ENCODE results near the gene DNAI7.

DNAI7 gene

GRCh38 chr12:25182765-25183164, 12.2 kb downstream of the DNAI7 start:
- DNase-seq = no peak

DNA sequence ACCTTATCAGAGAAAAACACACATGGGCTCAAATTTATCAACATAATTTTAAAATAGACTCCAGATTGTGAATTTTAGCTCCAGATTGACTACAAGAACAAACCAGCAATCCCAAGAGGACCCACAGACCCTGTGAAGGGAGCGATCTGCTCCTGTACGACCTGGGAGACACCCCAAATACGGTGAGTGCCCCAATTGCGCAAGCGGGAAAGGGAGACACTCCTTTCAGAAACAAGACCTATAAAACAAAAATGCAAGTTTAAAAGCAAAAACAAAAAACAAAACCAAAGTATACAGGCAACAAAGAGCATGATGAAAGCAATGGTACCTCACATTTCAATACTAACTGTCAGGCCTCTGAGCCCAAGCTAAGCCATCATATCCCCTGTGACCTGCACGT, 32.1 kb downstream of the DNAI7 start:
- no peak for DNase-seq

DNA sequence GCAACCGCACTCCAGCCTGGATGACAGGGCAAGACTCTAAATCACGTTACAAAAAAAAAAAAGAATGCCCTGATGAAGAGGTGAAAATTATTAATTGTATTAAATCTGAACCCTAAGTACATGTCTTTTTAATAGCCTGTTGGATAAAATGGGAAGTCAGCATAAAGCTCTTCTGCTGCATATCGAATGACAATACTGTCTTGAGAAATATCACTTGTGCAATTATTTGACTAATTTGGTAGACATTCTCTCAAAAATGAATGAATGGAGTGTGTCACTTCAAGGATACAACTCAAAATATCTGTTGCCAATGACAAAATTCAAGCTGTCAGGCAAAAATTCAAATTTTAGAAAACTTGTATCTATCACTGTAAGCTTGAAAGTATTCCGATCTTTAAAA, 38.9 kb downstream of the DNAI7 start:
- no peak for DNase-seq

- no peak for DNase-seq
These were observed 39.9 kb downstream of the DNAI7 start for GRCh38 chr12:25155022-25155576.

DNA sequence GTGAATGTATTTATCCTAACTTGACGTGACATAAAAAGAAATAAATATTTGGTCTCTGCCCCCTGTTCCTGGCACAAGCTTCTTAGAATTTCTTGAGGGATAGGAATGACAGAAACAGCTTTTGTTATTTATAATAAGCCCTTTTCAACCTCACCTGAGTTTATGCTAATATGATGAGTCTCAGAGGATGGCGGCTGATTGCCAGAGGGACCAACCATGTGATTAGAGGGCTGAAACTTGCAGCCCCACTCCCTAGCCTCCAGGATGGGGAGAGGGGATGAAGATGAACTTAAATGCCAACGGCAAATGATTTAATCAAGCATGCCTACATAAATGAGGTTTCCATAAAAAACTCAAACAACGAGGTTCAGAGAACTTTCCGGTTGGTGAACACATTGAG, 42.9 kb downstream of the DNAI7 start:
- no peak for DNase-seq

DNA sequence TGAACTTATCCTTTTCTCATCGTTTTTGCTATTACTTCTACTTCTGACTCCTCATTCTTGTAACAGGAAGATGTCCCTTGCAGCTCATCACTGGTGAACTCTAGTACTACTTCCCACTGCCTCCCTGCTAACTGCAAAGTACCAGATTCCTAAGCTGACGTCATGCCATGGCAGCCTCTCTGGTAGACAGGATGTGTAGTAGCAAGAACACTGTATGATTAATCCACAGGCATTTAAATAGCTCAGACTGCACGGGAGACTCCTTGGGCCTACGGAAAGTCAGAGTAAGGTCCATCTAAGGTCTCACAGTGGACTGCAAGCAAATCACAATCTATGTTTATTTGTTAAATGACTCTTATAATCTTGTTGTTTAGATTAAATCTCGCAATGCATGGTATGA, 43.5 kb downstream of the DNAI7 start:
- no peak for DNase-seq

GRCh38 chr12:25146686-25147085, 48.3 kb downstream of the DNAI7 start:
- DNase-seq = no peak

DNA sequence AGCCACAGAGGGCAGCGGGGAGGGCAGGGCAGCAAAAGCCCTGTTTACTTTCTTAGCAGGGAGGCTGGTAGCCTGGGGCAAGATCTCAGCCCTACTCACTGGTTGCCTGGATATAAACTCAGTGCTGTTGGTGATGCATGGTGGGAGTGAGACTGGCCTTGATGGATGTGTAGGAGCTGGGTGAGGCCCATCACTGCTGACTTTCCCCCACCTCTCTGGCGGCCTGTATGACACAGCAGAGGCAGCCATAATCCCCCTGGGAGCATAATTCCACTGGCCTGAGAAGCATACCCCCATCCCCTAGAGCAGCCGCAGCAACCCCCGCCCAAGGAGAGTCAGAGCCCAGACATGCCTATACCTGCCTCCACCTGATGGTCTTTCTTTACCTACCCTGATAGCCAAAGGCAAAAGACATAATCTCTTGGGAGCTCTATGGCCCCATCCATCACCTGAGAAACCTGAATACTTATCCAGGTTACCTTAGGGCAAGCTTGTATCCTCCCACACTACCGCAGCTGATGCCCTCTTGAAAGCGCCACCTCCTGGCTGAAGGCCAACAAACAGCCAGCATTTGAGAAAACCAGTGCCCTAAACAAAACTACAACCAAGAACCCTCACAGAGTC, 59.3 kb downstream of the DNAI7 start:
- no peak for DNase-seq

DNA sequence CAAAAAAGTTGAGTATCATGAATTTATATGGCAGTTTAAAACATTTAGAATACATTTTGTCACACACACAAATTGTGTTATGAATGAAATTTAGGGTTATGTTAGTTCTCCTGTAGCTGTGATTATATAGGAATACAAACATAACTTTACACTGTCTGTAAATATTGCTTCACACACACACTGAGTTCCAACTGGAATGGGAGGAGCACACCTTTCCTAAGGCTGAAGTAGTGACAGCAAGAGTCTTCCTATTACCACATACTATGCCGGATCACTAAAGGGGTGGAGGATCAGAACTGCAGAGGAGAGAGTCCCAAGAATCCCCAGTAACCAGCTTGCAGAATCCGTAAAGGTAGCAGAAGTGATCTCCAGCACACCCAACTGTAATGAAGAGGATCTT, 63.7 kb downstream of the DNAI7 start:
- DNase-seq = no peak

- no peak for DNase-seq
These were observed 64.2 kb downstream of the DNAI7 start for GRCh38 chr12:25130741-25131188.

DNA sequence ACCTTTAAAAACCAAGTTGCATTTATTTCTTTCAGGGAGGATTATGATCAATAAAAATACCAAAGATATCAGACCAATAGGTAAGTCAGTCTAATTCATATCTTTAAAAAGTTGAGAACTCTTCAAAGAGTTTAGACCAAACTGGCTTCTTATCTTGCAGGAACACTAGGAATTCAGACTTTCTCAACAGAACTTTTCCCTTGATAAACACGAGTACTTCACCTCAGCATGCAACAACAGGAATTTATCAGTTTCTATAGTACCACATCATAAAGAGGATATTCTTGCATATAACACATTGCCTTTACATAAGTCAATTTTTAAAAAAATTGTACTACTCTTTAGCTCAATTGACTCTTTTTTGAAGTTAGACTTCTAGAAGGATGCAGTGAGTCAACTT, 68.2 kb downstream of the DNAI7 start:
- no peak for DNase-seq

GRCh38 chr12:25126101-25126500, 68.9 kb downstream of the DNAI7 start:
- DNase-seq = no peak

DNA sequence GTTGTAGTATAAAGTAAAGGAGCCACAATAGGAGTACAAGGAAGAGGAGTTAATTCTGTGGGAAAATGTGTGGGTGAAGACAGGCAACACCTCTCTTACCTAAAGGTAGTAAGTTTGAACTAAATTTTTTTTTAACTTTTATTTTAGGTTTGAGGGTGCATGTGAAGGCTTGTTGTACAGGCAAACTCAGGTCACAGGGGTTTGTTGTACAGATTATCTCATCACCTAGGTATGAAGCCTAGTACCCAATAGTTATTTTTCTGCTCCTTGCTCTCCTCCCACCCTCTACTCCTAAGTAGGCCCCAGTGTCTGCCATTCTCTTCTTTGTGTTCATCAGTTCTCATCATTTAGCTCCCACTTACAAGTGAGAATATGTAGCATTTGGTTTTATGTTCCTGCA, 70.5 kb downstream of the DNAI7 start:
- no peak for DNase-seq

- no peak for DNase-seq
These were observed 71.8 kb downstream of the DNAI7 start for GRCh38 chr12:25123126-25123525.

DNA sequence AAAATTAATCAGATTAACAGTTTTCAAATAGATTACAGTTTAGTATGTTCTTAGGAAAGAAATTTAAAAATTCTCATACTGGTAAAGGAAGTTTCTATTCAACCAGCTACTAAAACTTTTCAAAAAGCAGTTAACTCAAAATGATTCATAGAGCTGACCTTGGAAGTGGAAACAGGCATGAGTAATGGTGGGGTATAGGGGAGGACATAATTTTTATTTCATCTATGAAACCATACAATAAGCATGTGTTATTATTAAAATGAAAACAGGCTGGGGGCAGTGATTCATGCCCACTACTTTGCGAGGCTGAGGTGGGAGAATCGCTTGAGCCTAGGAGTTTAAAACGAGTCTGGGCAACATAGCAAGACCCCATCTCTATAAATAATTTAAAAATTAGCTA, 73.0 kb downstream of the DNAI7 start:
- no peak for DNase-seq

DNA sequence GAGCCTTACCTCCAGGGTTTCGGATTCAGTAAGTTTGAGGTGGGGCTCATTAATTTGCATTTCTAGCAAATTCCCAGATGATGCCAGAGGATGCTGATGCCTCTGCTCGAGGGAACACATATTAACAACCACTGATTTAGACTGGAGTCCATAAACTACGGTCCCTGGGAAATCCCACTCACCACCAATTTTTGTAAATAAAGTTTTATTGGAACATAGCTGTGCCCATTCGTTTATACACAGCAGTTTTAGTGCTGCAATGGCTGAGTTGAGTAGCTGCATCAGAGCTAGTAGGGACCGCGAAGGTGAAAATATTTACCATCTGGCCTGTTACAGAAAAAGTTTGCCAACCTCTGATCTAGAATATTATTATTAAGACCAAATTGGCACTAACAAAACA, 73.8 kb downstream of the DNAI7 start:
- no peak for DNase-seq

DNA sequence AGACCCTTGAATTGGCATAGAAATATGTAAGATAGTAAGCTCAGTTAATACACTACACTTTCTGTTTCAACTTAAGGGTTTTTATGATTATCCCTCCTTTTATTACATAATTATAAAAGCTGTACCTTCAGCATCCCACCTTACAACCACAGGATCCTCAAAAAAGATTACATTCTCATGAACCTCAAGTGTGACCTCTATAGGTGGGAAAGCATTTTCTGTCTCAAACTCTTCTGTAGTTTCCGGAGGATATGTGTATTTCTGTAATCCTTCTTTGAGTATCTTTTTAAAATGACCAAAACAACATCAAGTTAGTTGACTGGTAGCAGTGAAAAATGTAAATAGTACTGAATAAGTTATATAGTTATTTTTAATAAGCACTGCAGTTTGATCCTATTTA, 75.9 kb downstream of the DNAI7 start:
- no peak for DNase-seq

- no peak for DNase-seq
These were observed 79.3 kb downstream of the DNAI7 start for GRCh38 chr12:25115677-25116076.

GRCh38 chr12:25113651-25114050, 81.3 kb downstream of the DNAI7 start:
- no peak for DNase-seq

GRCh38 chr12:25110260-25110659, 84.7 kb downstream of the DNAI7 start:
- DNase-seq = no peak

DNA sequence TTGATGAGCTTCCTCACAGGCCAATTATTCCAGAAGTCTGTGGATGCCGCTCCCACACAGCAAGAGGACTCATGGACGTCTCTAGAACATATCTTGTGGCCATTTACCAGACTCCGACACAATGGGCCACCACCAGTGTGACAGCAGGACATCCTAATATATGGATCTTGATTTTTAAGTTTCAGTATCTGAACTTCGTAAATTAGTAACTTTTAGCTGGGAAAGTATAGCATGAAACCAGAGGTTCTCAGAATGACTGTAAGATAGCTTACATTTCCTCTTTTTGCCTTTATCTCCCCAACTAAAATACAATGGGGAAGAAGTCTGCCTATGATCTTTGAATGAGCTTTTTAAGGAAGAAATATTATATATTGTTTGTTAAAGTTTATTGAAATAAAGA, 87.0 kb downstream of the DNAI7 start:
- no peak for DNase-seq

DNA sequence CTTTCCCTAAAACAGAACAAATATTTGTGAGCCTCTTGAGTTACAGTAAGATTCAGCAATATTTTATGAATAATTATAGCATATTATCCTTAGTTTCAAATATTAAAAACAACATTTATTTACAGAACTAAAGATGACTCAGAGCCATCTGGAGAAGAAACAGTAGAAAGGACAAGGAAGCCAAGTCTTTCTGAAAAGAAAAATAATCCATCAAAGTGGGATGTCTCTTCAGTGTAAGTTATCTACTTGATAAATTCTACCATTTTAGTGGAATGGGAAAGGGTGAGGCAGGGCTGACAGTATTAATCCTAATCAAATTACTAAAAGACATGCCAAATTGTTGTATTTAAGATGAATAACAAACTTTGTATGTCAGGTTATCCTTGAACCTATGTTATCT, 88.1 kb downstream of the DNAI7 start:
- no peak for DNase-seq

- no peak for DNase-seq
These were observed 92.6 kb downstream of the DNAI7 start for GRCh38 chr12:25102402-25102801.

DNA sequence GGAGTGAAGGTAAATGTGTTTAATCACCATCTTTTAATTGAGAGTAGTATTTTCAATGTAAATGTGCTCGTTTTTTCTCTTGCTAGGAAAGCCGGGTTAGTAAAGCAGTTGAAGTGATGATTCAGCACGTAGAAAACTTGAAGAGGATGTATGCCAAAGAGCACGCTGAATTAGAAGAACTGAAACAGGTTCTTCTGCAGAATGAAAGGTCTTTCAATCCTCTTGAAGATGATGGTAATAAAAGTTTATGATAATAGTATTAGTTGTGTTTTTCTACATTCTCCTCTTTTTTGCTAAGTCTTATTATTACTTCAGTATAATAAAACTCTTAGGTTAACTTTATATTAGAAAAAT, 93.9 kb downstream of the DNAI7 start:
- DNase-seq = no peak
